HepG2 (cell line): ENCODE measurements around the gene ARPIN. TPM values are rescaled to one million over a fixed set of nuclear protein-coding genes. Genes with fewer than 3 reads are reported as not detected.

ENCODE experiments used
- ATAC-seq: fragments of 200-7000 bp; cut with Tn5 transposase; 3 replicates; pipeline ENCODE4 v1.9.1; 2020; ENCODE audit warnings: mild to moderate bottlenecking, moderate library complexity
- BruUV-seq: library from RNA; stranded (reverse); fragments of 400-500 nt; replicated peaks from 2 replicates; lab custom pipeline; 2021; lab: Mats Ljungman, UMichigan
- CTCF ChIA-PET: fragments of 300-600 bp; formaldehyde crosslinking; extraction: SDS; loops from one replicate; lab custom pipeline; 2021; ENCODE audit warnings: low total read pairs, inconsistent platforms, low intra/inter-chr PET ratio; lab: Yijun Ruan, JAX
- POLR2A ChIA-PET: fragments of 350-600 bp; sonication (Branson Sonifier 250); formaldehyde crosslinking; loops from one replicate; lab custom pipeline; 2020; ENCODE audit warnings: antibody characterized with exemption, inconsistent platforms; lab: Yijun Ruan, JAX
- DNase-seq: peaks from one replicate; pipeline ENCODE4 v3.0.0-alpha.2; 2015; ENCODE audit warnings: low spot score
- FAIRE-seq: peaks from 3 replicates; lab custom pipeline; 2011; peaks lifted over from hg19 to GRCh38; lab: Jason Lieb, UNC
- H2AFZ ChIP-seq: one replicate; pipeline ENCODE4 v1.6.1; 2011; ENCODE audit warnings: low read length, inconsistent platforms
- H3K27ac ChIP-seq: fragments of 300-600 bp; 3 replicates; pipeline ENCODE4 v1.8.0; 2011; ENCODE audit warnings: mixed run types, mild to moderate bottlenecking, mixed read lengths, low read length, inconsistent platforms; ENCODE audit not compliant: insufficient read depth; ENCODE audit errors: extremely low read length
- H3K27me3 ChIP-seq, 2 experiments: fragments of 200-600 bp in 1 of 2; 2 replicates in 1 of 2; 3 replicates in 1 of 2; pipeline versions ENCODE4 v1.6.0 to v1.8.0; 2011; ENCODE audit warnings: low read length in 2 of 2, mild to moderate bottlenecking in 2 of 2, moderate library complexity in 2 of 2, inconsistent platforms in 1 of 2; ENCODE audit not compliant: insufficient read depth in 2 of 2, control insufficient read depth in 1 of 2
- H3K36me3 ChIP-seq, 2 experiments: fragments of 200-600 bp in 1 of 2; replicated peaks in 1 of 2; 2 replicates in 1 of 2; 3 replicates in 1 of 2; pipeline versions ENCODE4 v1.5.1 to v1.8.0; 2011; ENCODE audit warnings: low read length in 2 of 2, inconsistent platforms in 1 of 2; ENCODE audit not compliant: insufficient read depth in 2 of 2, control insufficient read depth in 1 of 2
- H3K4me1 ChIP-seq: 2 replicates; pipeline ENCODE4 v1.5.1; 2012; ENCODE audit warnings: low read length, inconsistent platforms; ENCODE audit not compliant: insufficient read depth
- H3K4me2 ChIP-seq: 2 replicates; pipeline ENCODE4 v1.6.0; 2011; ENCODE audit warnings: low read depth, low read length, inconsistent platforms
- H3K4me3 ChIP-seq, 3 experiments: fragments of 200-600 bp in 1 of 3; sonication (generic), shearing (Covaris generic) in 1 of 3; replicated peaks in 1 of 3; 2 replicates each; pipeline ENCODE4 v1.5.1; 2011 to 2016; ENCODE audit warnings: low read length in 3 of 3, inconsistent platforms in 2 of 3, low read depth in 2 of 3, mild to moderate bottlenecking in 2 of 3, control low read depth in 1 of 3, mixed read lengths in 1 of 3; ENCODE audit not compliant: insufficient read depth in 1 of 3
- H3K79me2 ChIP-seq: one replicate; pipeline ENCODE4 v1.6.1; 2011; ENCODE audit warnings: low read length, inconsistent platforms; ENCODE audit not compliant: insufficient read depth
- H3K9ac ChIP-seq: 2 replicates; pipeline ENCODE4 v1.6.0; 2011; ENCODE audit warnings: mild to moderate bottlenecking, low read depth, low read length, inconsistent platforms; ENCODE audit not compliant: insufficient read depth
- H3K9me3 ChIP-seq: 2 replicates; pipeline ENCODE4 v1.5.1; 2012; ENCODE audit warnings: mild to moderate bottlenecking, low read length
- H4K20me1 ChIP-seq: 2 replicates; pipeline ENCODE4 v1.6.0; 2011; ENCODE audit warnings: inconsistent platforms, mild to moderate bottlenecking, low read length, moderate library complexity; ENCODE audit not compliant: insufficient read depth
- AKAP8 ChIP-seq: sonication (generic); formaldehyde crosslinking; IDR thresholded peaks from 2 replicates; pipeline ENCODE4 v1.5.1; 2020; ENCODE audit warnings: mild to moderate bottlenecking, missing genetic modification reagents
- FOXJ3 ChIP-seq: sonication (generic); formaldehyde crosslinking; IDR thresholded peaks from 2 replicates; pipeline ENCODE4 v1.4.0; 2020; ENCODE audit warnings: missing genetic modification reagents, mild to moderate bottlenecking, borderline replicate concordance
- KDM1A ChIP-seq: IDR thresholded peaks from 2 replicates; pipeline ENCODE4 v1.6.1; 2016; ENCODE audit warnings: missing compliant biosample characterization
- LBX2 ChIP-seq: sonication (generic); formaldehyde crosslinking; IDR thresholded peaks from 2 replicates; pipeline ENCODE4 v1.5.0; 2020; ENCODE audit warnings: missing genetic modification reagents, mild to moderate bottlenecking, borderline replicate concordance
- LCORL ChIP-seq, 2 experiments: fragments of 450-650 bp in 1 of 2; sonication (generic) in 1 of 2; formaldehyde crosslinking in 1 of 2; IDR thresholded peaks; 2 replicates each; pipeline versions ENCODE4 v1.5.0 to v1.6.1; 2017 to 2020; ENCODE audit warnings: antibody characterized with exemption in 1 of 2, missing genetic modification reagents in 1 of 2
- MEIS2 ChIP-seq: sonication (generic); formaldehyde crosslinking; IDR thresholded peaks from 2 replicates; pipeline ENCODE4 v1.9.0; 2021; ENCODE audit warnings: mild to moderate bottlenecking, missing genetic modification reagents
- MIXL1 ChIP-seq: IDR thresholded peaks from 2 replicates; pipeline ENCODE4 v1.6.1; 2016
- NFE2L2 ChIP-seq: fragments of 150-350 bp; IDR thresholded peaks from 2 replicates; pipeline ENCODE4 v1.6.1; 2014; ENCODE audit warnings: low read length
- NKX3-1 ChIP-seq: sonication (generic); formaldehyde crosslinking; IDR thresholded peaks from 2 replicates; pipeline ENCODE4 v1.5.0; 2020; ENCODE audit warnings: missing genetic modification reagents
- PRDM15 ChIP-seq: sonication (generic); formaldehyde crosslinking; IDR thresholded peaks from 2 replicates; pipeline ENCODE4 v1.4.0; 2020; ENCODE audit warnings: missing genetic modification reagents
- SP140L ChIP-seq: sonication (generic); formaldehyde crosslinking; IDR thresholded peaks from 2 replicates; pipeline ENCODE4 v1.4.0; 2020; ENCODE audit warnings: missing genetic modification reagents, borderline replicate concordance
- ZNF280B ChIP-seq: sonication (generic); formaldehyde crosslinking; IDR thresholded peaks from 2 replicates; pipeline ENCODE4 v1.5.0; 2020; ENCODE audit warnings: missing genetic modification reagents, mild to moderate bottlenecking, borderline replicate concordance
- ZNF335 ChIP-seq: sonication (generic); formaldehyde crosslinking; IDR thresholded peaks from 2 replicates; pipeline ENCODE4 v1.4.0; 2020; ENCODE audit warnings: missing genetic modification reagents
- ZNF549 ChIP-seq: sonication (generic); formaldehyde crosslinking; IDR thresholded peaks from 2 replicates; pipeline ENCODE4 v1.5.0; 2020; ENCODE audit warnings: missing genetic modification reagents
- ZNF558 ChIP-seq: sonication (generic); formaldehyde crosslinking; IDR thresholded peaks from 2 replicates; pipeline ENCODE4 v1.9.0; 2022; ENCODE audit warnings: mild to moderate bottlenecking, missing genetic modification reagents, borderline replicate concordance
- ZNF710 ChIP-seq: sonication (generic); formaldehyde crosslinking; IDR thresholded peaks from 2 replicates; pipeline ENCODE4 v1.5.0; 2020; ENCODE audit warnings: mild to moderate bottlenecking, missing genetic modification reagents, borderline replicate concordance
- WGBS: methylation state at CpG from one replicate; pipeline ENCODE4 v1.1.6; 2017; ENCODE audit warnings: low lambda C conversion rate; 5-methylcytosine and 5-hydroxymethylcytosine counted together
- in situ Hi-C: cut with HindIII; loops from 2 replicates; pipeline ENCODE4 v1.10.0; 2017; ENCODE audit warnings: low pct_unique_long_range_greater_than_20kb; ENCODE audit not compliant: extremely low pct_ligation_motif_present
- intact Hi-C: fragments of 100-400 bp; cut with micrococcal nuclease; formaldehyde crosslinking; loops from one replicate; pipeline ENCODE4 v1.10.0; 2022; ENCODE audit not compliant: unreplicated experiment
- polyA plus RNA-seq, 8 experiments: library from polyadenylated mRNA; depleted of rRNA in 3 of 8; stranded (reverse) in 7 of 8; unstranded in 1 of 8; fragments of >200 nt; fragmentation: Illumina TruSeq in 4 of 8; extraction: Trizol in 4 of 8; gene quantifications; 2 replicates each; pipeline versions ENCODE4 v1.2.1 to v1.2.3, GENCODE V29; 2011 to 2016; ENCODE audit warnings: low read depth in 4 of 8, missing spikeins in 1 of 8, mixed read lengths in 1 of 8; ENCODE audit not compliant: insufficient read depth in 1 of 8
- total RNA-seq, 5 experiments: library from RNA; depleted of rRNA; stranded (reverse); fragments of >200 nt; fragmentation: Illumina TruSeq; extraction: Trizol; gene quantifications; 2 replicates each; pipeline ENCODE4 v1.2.3, GENCODE V29; 2016; ENCODE audit warnings: low read depth in 1 of 5

ARPIN gene
- total and polyA plus RNA-seq, 2 of the 13 experiments (the other 11 are each of a cell fraction or from before 2014, with no cell fraction given): 2.8 to 5.0 TPM

- Histone ChIP-seq H3K36me3 (peaks cover under 1 to 1% of the 10 kb centered on the region in 2 experiments; a peak in 1 of 5 replicates), H3K79me2 (peaks cover 15% of the 10 kb centered on the region), H3K9me3 (no peaks in the 10 kb centered on the region), H3K4me2 (peak within 1 kb of the TSS; percentile 91), H3K27me3 (no peaks in the 10 kb centered on the region; a peak in 1 of 5 replicates), H3K9ac (peak within 1 kb of the TSS; percentile 87), H3K4me3 (peak within 1 kb of the TSS; percentile 81 to 89 (median 89)), H2AFZ (peak within 1 kb of the TSS; percentile 64), H3K4me1 (peaks cover 24% of the 10 kb centered on the region), H4K20me1 (no peaks in the 10 kb centered on the region), H3K27ac (peak within 1 kb of the TSS; percentile 88)
- intact Hi-C loops (no loop called here), in situ Hi-C loops (no loop called here)
- WGBS: under 1% methylated on average over 25 of the region's 62 CpGs
- POLR2A ChIA-PET: interaction anchor here (0.7 to 1.8 kb wide), 12 partner anchors 17 to 232 kb away, joined by 3 to 14 read pairs (median 3); partner anchors contain the start of genes ANPEP and ARPIN
- FAIRE-seq: peak; percentile 73
- CTCF ChIA-PET: no interaction called here
- ATAC-seq: peak; percentile 93
- no TSS peak for BruUV-seq
- DNase-seq: peak; percentile 87
- TF ChIP-seq FOXJ3 (CRISPR knock-in tag): no peak; the same call in 1 of the 2 replicates
- peak; percentile 59; the same call in 1 of the 2 replicates for TF ChIP-seq PRDM15
- TF ChIP-seq MEIS2 (CRISPR knock-in tag): no peak; the same call in 1 of the 2 replicates
- peak; percentile 91 for TF ChIP-seq ZNF280B
- peak; percentile 74; the same call in 1 of the 2 replicates for TF ChIP-seq ZNF710
- TF ChIP-seq ZNF558 (CRISPR knock-in tag): peak; percentile 44
- TF ChIP-seq LBX2 (CRISPR knock-in tag): peak; percentile 26; the same call in 1 of the 2 replicates
- 0 out of 2 replicates have a peak, but pooled peaks have one; percentile 66 for TF ChIP-seq ZNF335 (CRISPR knock-in tag)
- no peak for TF ChIP-seq ZNF549
- TF ChIP-seq KDM1A (CRISPR knock-in tag): peak; percentile 84
- TF ChIP-seq LCORL (IDR thresholded peaks at IDR 0.05): no peak
- peak; percentile 95 for TF ChIP-seq LCORL (CRISPR knock-in tag; IDR thresholded peaks at IDR 0.05)
- peak; percentile 74 for TF ChIP-seq MIXL1 (CRISPR knock-in tag)
- peak; percentile 91 for TF ChIP-seq SP140L (CRISPR knock-in tag)
- peak; percentile 68 for TF ChIP-seq NKX3-1 (CRISPR knock-in tag)
- no peak for TF ChIP-seq AKAP8 (CRISPR knock-in tag)
- no peak for TF ChIP-seq NFE2L2
These were observed 18.9 kb downstream of the ARPIN start, which contains the start of gene AP3S2 for GRCh38 chr15:89893696-89894447. AP3S2 (minus strand) TSS chr15:89893994; CDS start chr15:89893949, 45 bp downstream.
